Fibroblast of skin of left quadriceps (primary cell): ENCODE measurements around the gene TMEM151B.

ENCODE experiments used
- DNase-seq, 2 experiments: peaks; one replicate each; pipeline ENCODE4 v3.0.0-alpha.2; 2013; ENCODE audit warnings: low read depth in 2 of 2

TMEM151B gene

GRCh38 chr6:44264154-44265006 is 5.9 kb upstream of the TMEM151B start:
- no peak for DNase-seq

DNA sequence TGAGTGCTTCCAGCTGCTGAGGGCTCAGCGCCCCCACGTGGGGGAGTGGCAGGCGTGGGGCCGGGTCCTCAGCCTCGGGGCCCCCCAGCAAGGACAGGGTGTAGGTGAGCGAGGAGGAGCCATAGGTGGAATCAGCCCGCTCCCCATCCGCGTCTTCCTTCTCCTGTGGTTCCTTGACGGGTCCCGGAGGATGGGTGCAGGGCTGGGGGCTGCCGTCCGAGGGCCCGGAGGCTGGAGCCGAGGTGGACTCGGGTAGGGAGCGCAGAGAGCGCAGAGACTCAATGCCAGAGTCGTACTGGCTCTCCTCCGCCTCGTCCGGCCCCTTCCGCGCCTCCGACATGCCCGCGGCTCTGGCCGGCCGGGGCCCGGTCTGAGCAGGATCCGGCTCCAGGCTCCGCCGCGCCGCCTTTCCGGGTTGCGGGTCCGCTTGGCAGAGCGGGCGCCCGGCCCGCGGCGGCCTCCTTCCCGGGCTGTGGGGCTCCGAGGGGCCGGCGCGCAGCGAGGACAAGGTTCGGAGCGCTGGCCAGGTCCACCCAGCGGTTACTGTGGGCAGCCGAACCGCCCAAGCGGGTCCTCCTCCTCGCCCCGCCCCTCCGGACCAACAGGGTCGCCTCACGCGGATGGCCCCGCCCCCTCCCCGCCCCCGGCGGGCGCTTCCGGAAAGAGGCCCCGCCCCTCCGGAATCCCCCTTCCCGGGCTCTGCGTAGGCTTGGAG is 5.1 kb upstream of the TMEM151B start, which contains the start of gene NFKBIE:
TSS of gene NFKBIE (minus strand) at position 545 of the 715 bp plus-strand sequence. CDS start at position 340, 205 bp downstream.
- DNase-seq: peak; percentile 66

DNA sequence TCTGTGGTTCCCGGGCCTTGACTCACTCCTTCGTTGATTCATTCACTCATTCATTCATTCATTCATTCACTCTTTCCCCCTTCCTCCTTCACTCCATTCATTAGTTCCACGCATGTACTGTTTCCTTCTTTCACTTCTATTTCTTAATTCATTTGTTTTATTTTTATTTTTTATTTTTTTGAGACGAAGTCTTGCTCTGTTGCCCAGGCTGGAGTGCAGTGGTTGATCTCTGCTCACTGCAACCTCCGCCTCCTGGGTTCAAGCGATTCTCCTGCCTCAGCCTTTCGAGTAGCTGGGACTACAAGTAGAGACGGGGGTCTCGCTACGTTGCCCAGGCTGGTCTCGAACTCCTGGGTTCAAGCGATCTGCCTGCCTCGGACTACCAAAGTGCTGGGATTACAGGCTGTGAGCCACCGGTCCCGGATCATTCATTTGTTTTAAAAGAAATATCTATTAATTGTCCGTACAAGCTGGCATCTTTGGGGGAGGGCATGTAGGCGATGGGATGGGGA is 4.5 kb upstream of the TMEM151B start:
- DNase-seq: no peak

GRCh38 chr6:44266347-44266746 is 3.9 kb upstream of the TMEM151B start:
- DNase-seq: no peak

DNA sequence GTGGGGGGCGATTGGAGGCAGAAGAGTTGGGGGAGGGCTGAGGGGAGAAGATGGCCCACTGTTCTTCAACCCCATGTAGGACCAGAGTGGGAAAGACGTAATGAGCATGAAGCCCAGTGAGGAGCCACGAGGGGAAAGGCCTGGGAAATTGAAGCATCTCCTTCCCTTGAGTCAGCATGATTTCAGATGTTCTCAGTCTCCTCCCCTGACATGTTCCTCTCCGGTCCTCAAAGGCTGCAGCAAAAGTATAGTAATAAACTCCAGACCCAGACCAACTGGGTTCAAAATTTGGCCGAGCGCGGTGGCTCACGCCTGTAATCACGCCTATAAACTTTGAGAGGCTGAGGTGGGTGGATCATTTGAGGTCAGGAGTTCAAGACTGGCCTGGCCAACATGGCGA is 3.0 kb upstream of the TMEM151B start:
- no peak for DNase-seq

DNA sequence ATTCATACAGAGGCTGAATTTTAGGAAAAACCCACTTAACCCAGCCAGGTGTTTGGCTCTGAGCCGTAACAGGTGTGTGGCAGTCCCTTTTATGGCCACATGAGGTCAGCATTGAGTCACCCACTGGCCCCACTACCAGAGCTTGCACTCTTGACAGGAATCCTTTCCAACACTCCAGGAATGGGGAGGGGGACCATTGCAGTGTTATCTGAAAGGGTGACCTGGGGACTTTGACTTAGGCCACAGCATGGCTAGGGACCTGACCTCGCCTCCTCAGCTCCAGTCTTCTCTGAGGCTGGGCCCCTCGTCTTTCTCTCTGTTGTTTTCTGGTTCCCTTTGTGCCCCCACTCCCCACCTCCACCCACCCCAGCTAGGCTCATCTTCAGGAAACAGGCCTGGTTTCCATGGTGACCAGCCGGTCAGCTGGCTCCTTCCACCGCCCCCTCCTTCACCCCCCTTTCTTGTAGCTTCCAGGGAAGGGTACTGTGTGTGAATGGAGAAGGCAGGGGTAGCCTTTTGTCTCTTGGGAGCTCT is 2.1 kb upstream of the TMEM151B start:
- no peak for DNase-seq

- no peak for DNase-seq
Measured at GRCh38 chr6:44269178-44269920, 901 bp upstream of the TMEM151B start.

DNA sequence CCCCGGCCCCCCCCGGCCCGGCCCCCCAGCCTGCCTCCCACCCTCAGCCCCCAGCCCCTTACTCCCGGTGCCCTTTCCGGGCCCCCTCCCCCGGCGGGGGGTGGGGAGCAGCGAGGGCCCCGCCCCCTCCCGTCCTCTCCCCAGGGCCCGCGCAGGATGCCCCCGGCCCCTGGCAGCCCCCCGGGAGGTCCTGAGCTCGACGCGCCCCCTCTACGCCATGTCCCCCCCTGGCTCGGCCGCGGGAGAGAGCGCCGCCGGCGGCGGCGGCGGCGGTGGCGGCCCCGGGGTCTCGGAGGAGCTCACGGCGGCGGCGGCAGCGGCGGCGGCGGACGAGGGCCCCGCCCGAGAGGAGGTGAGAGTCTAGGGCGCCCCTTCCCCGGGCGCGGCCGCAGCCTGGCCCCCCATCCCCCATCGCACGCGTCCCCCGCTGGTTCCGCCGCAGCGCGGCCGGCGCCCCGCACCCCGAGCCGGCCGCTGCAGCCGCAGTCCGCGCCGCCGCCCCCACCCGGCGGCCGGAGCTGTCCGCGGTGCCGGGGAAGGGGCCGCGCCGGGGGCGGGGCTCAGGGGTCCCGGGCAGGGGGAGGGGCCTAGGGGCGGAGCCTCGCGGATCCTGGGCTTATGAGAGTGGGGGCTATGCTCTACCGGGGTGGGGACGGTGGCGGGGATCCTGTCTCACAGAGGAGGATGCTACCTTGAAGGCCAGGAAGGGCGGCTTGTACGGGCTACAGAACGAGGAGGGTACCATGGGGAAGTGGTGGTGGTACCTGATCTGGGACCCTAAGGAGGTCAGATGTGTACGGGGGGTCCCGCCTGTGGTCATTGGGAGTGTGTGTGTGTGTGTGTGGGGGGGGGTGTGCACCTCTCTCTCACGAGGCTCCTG is 516 bp downstream of the TMEM151B start:
- DNase-seq: no peak

- no peak for DNase-seq
Measured at GRCh38 chr6:44271406-44271723, 1.1 kb downstream of the TMEM151B start.

GRCh38 chr6:44271914-44272313 is 1.7 kb downstream of the TMEM151B start:
- no peak for DNase-seq

DNA sequence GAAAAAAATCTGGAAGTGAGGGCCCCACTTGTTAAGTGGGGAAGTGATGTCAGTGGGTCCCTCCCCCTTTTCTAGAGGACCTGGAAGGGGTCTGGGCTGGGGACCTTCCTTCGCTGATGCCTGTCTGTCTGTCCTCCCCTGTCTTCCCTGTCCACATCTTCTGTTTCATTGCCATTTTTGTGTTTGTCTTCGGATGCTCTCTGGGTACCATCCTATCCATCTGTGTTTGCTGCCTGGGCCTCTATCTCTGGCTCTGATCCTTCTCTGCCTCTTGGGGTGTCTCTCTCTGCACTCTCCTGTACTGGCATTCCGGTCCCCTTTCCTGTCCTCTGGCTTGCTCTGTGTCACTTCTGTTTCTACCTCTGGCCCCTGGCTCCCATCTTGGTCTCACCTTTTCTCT is 2.3 kb downstream of the TMEM151B start:
- no peak for DNase-seq

- DNase-seq: no peak
Measured at GRCh38 chr6:44272999-44273566, 2.8 kb downstream of the TMEM151B start.

- no peak for DNase-seq
Measured at GRCh38 chr6:44273617-44274016, 3.4 kb downstream of the TMEM151B start.

DNA sequence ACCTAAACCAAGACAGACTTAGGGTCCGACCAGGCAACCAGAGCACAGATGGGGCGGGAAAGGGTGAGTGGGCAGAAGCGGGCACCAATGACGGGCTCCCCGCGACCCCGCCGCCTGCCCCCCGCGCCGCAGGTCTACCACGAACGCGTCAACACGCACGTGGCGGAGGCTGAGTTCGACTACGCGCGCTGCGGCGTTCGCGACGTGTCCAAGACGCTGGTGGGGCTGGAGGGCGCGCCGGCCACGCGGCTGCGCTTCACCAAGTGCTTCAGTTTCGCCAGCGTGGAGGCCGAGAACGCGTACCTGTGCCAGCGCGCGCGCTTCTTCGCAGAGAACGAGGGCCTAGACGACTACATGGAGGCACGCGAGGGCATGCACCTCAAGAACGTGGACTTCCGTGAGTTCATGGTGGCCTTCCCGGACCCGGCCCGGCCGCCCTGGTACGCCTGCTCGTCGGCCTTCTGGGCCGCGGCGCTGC is 5.1 kb downstream of the TMEM151B start:
- no peak for DNase-seq

DNA sequence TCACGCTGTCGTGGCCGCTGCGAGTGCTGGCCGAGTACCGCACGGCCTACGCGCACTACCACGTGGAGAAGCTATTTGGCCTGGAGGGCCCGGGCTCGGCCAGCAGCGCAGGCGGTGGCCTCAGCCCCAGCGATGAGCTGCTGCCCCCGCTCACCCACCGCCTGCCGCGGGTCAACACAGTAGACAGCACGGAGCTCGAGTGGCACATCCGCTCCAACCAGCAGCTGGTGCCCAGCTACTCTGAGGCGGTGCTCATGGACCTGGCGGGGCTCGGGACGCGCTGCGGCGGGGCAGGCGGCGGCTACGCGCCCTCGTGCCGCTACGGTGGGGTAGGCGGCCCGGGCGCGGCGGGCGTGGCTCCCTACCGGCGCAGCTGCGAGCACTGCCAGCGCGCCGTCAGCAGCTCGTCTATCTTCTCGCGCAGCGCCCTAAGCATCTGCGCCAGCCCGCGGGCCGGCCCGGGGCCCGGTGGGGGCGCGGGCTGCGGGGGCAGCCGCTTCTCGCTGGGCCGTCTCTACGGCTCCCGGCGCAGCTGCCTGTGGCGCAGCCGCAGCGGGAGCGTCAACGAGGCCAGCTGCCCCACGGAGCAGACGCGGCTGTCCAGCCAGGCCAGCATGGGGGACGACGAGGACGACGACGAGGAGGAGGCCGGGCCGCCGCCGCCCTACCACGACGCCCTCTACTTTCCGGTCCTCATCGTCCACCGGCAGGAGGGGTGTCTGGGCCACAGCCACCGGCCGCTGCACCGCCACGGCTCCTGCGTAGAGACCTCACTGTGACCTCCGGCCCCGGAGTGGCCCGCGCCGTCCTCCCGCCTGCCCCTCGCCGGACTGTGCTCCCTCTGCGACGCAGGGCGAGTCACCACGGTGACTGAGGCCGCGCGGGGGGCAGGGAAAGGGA is 5.7 kb downstream of the TMEM151B start:
- DNase-seq: no peak

- DNase-seq: no peak
Measured at GRCh38 chr6:44276667-44277640, 6.7 kb downstream of the TMEM151B start.

DNA sequence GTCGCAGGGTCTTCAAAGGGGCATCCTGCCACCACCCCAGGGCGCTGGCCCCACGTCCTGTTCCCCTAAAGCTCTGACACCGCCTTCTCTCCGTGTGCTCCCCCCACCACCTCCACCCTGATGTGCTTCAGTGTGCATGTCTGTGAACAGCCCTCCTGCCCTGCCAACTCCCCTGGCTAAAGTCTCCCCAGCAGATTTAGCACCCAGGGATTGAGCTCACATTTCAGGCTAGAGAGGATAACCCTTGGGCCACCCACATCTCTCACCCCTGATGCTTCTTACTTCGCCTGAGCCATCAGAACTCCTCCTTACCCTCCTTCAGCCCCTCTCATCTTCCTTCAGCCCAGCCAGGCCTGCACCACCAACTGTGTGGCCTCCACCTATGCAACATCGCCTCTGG is 7.5 kb downstream of the TMEM151B start:
- no peak for DNase-seq

DNA sequence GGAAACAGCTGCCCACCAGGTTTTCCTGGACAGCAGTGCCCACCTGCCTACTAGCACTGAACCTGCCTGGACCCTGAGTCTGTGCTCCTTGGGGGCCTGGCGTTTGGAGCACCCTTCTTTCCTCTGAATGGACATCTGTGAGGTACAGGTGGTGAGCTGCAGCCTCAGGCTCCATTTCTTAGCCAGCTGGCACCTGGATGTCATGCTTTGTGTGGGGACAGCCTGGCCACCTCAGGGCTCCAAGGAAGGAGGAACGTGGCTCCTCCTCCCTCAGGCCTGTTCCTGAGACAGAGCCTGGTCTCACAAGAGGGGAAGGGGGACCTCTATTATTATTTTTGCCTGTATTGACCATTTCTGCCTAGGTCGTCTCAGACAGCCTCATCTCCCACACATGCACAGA is 8.1 kb downstream of the TMEM151B start:
- no peak for DNase-seq
